ENCODE measurements around the gene OR5K3. TPM values are rescaled to one million over a fixed set of nuclear protein-coding genes. Genes with fewer than 3 reads are reported as not detected.

OR5K3 gene
- total RNA-seq: not detected

GRCh38 chr3:98390366-98390765 lies at the start of gene OR5K3:
Gene OR5K3, plus strand, starts transcription at chr3:98390666. Its CDS starts 0 bp downstream, at chr3:98390666.
- H3K27me3 ChIP-seq: no peaks in the 10 kb centered on the region
- TF ChIP-seq POLR2A (IDR thresholded peaks at IDR 0.05) (no peak), CTCF (IDR thresholded peaks at IDR 0.05) (no peak)
- H3K27ac ChIP-seq: no peak within 1 kb of the TSS

GRCh38 chr3:98341758-98342157 lies 48.7 kb upstream of the OR5K3 start:
- H3K36me3 ChIP-seq: no peaks in the 10 kb centered on the region
- H3K4me3 ChIP-seq: no peak overlapping the region
- H3K4me1 ChIP-seq: no peaks in the 10 kb centered on the region
- H3K27me3 ChIP-seq: no peaks in the 10 kb centered on the region
- DNase-seq: no peak
- no peak overlapping the region for H3K27ac ChIP-seq
- TF ChIP-seq CTCF (IDR thresholded peaks at IDR 0.05): no peak
- no peak for TF ChIP-seq POLR2A (IDR thresholded peaks at IDR 0.05)
- no peaks in the 10 kb centered on the region for H3K9me3 ChIP-seq

More at GRCh38 chr3:98390366-98390765, at the start of gene OR5K3:
- no peaks in the 10 kb centered on the region for H3K36me3 ChIP-seq
- no peaks in the 10 kb centered on the region for H3K4me1 ChIP-seq
- DNase-seq: no peak
- no peaks in the 10 kb centered on the region for H3K9me3 ChIP-seq
- no peak within 1 kb of the TSS for H3K4me3 ChIP-seq

- no peaks in the 10 kb centered on the region for H3K27me3 ChIP-seq
- DNase-seq: no peak
- TF ChIP-seq CTCF (IDR thresholded peaks at IDR 0.05): peak in 4 of 6 experiments; percentile 14 to 43 (median 37)
- no peak for TF ChIP-seq POLR2A (IDR thresholded peaks at IDR 0.05)
- no peaks in the 10 kb centered on the region for H3K9me3 ChIP-seq
- H3K36me3 ChIP-seq: no peaks in the 10 kb centered on the region
- H3K4me3 ChIP-seq: no peak overlapping the region
- no peaks in the 10 kb centered on the region for H3K4me1 ChIP-seq
- no peak overlapping the region for H3K27ac ChIP-seq
These were observed 46.6 kb upstream of the OR5K3 start for GRCh38 chr3:98343647-98344507.

GRCh38 chr3:98350082-98350481 lies 40.4 kb upstream of the OR5K3 start:
- no peaks in the 10 kb centered on the region for H3K36me3 ChIP-seq
- H3K9me3 ChIP-seq: no peaks in the 10 kb centered on the region
- no peak for DNase-seq
- no peak overlapping the region for H3K27ac ChIP-seq
- no peak overlapping the region for H3K4me3 ChIP-seq
- no peaks in the 10 kb centered on the region for H3K4me1 ChIP-seq
- TF ChIP-seq CTCF (IDR thresholded peaks at IDR 0.05) (no peak), POLR2A (IDR thresholded peaks at IDR 0.05) (no peak)
- H3K27me3 ChIP-seq: no peaks in the 10 kb centered on the region

- no peak within 1 kb of the TSS for H3K4me3 ChIP-seq
- H3K27ac ChIP-seq: no peak within 1 kb of the TSS
- no peak for TF ChIP-seq CTCF (IDR thresholded peaks at IDR 0.05)
- no peak for TF ChIP-seq POLR2A (IDR thresholded peaks at IDR 0.05)
- no peaks in the 10 kb centered on the region for H3K27me3 ChIP-seq
- no peaks in the 10 kb centered on the region for H3K9me3 ChIP-seq
- H3K4me1 ChIP-seq: no peaks in the 10 kb centered on the region
- H3K36me3 ChIP-seq: no peaks in the 10 kb centered on the region
- DNase-seq: no peak
These were observed 36.9 kb upstream of the OR5K3 start, which contains the start of gene OR5K4 for GRCh38 chr3:98353554-98353953. Gene OR5K4, plus strand, starts transcription at chr3:98353854. Its CDS starts 0 bp downstream, at chr3:98353854.

Data from Peyer's patch (tissue), 4 donors.